Colonic mucosa (tissue), 4 donors: ENCODE measurements around the gene KLF1. TPM values are rescaled to one million over a fixed set of nuclear protein-coding genes. Genes with fewer than 3 reads are reported as not detected.

Experiments
- DNase-seq: peaks from one replicate; pipeline ENCODE4 v3.0.0-alpha.2; 2020
- H3K27ac ChIP-seq: fragments of 200-600 bp; one replicate; pipeline ENCODE4 v1.8.0; 2021
- H3K27me3 ChIP-seq: fragments of 200-600 bp; one replicate; pipeline ENCODE4 v1.8.0; 2021
- H3K36me3 ChIP-seq: fragments of 200-600 bp; one replicate; pipeline ENCODE4 v1.8.0; 2021
- H3K4me1 ChIP-seq: fragments of 200-600 bp; one replicate; pipeline ENCODE4 v1.8.0; 2021; ENCODE audit warnings: mild to moderate bottlenecking
- H3K4me3 ChIP-seq: fragments of 200-600 bp; one replicate; pipeline ENCODE4 v1.8.0; 2021
- H3K9ac ChIP-seq, 2 donors: one replicate each; pipeline ENCODE4 v1.7.0; 2013; ENCODE audit warnings: control low read depth in 2 of 2, low read depth in 2 of 2, low read length in 2 of 2
- H3K9me3 ChIP-seq: fragments of 200-600 bp; one replicate; pipeline ENCODE4 v1.8.0; 2021
- CTCF ChIP-seq: fragments of 200-600 bp; IDR thresholded peaks from one replicate; pipeline ENCODE4 v1.8.0; 2022; ENCODE audit warnings: antibody characterized with exemption, mild to moderate bottlenecking
- intact Hi-C: fragments of 100-400 bp; cut with DNase I; formaldehyde crosslinking; loops from one replicate; pipeline ENCODE4 v1.14.1; 2022
- total RNA-seq, 2 donors: library from RNA; stranded (reverse); fragmentation: NEBNext Ultra II Directional in 1 of 2; extraction: Animal tissue kit (Norgen Biotek cat#: 25700) in 1 of 2; gene quantifications; one replicate each; pipeline ENCODE4 v1.2.1, GENCODE V29; 2021
- donor health status: healthy.
- donor health status: DM: no; HTN: no; CAD: no.
- donor health status: DM: no; HTN: no; CAD: no.

The KLF1 gene
- total RNA-seq, result under 1 TPM in 1 of 2 donors, not detected in 1; 0.25 TPM

GRCh38 chr19:12886969-12887747, at the start of gene KLF1:
Gene KLF1 (minus strand): TSS chr19:12887201. CDS start chr19:12887140, 61 bp downstream.
- no peak for DNase-seq
- H3K27ac ChIP-seq, result no peak within 1 kb of the TSS
- H3K36me3 ChIP-seq, result no peaks in the 10 kb centered on the region
- peaks cover 6% of the 10 kb centered on the region for H3K4me1 ChIP-seq
- H3K27me3 ChIP-seq, result no peaks in the 10 kb centered on the region
- no peak for TF ChIP-seq CTCF
- no peaks in the 10 kb centered on the region for H3K9me3 ChIP-seq
- H3K4me3 ChIP-seq, result peak within 1 kb of the TSS; percentile 50
- peak within 1 kb of the TSS; percentile 14 to 66 for H3K9ac ChIP-seq
- intact Hi-C loops, result loop anchor here (5.0 kb wide), 1 partner anchor 75 kb away; no protein-coding TSS in a partner anchor

- Histone ChIP-seq H3K27me3 (no peaks in the 10 kb centered on the region), H3K27ac (no peak overlapping the region), H3K9ac (no peak overlapping the region), H3K36me3 (peaks cover 14% of the 10 kb centered on the region), H3K4me3 (no peak overlapping the region), H3K9me3 (no peaks in the 10 kb centered on the region), H3K4me1 (peaks cover 25% of the 10 kb centered on the region)
- no peak for TF ChIP-seq CTCF
- intact Hi-C loops, result no loop called here
- no peak for DNase-seq
Observed at GRCh38 chr19:12936582-12936981, 49.6 kb upstream of the KLF1 start.

DNA sequence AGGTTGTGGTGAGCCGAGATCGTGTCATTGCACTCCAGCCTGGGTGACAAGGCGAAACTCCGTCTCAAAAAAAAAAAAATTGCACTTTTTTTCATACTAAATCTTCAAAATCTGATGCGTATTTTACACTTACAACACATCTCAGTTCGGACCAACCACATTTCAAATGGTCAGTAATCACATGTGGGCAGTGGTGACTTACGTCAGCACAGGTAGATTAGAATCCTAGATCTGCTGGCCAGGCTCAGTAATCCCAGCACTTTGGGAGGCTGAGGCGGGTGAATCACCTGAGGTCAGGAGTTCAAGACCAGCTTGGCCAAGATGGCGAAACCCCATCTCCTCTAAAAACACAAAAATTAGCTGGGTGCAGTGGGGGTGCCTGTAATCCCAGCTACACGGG, 48.1 kb upstream of the KLF1 start:
- intact Hi-C loops, result no loop called here
- Histone ChIP-seq H3K4me1 (peaks cover 14% of the 10 kb centered on the region), H3K36me3 (peaks cover 2% of the 10 kb centered on the region), H3K27ac (no peak overlapping the region), H3K4me3 (no peak overlapping the region), H3K9me3 (no peaks in the 10 kb centered on the region), H3K9ac (no peak overlapping the region), H3K27me3 (no peaks in the 10 kb centered on the region)
- DNase-seq, result no peak
- no peak for TF ChIP-seq CTCF

DNA sequence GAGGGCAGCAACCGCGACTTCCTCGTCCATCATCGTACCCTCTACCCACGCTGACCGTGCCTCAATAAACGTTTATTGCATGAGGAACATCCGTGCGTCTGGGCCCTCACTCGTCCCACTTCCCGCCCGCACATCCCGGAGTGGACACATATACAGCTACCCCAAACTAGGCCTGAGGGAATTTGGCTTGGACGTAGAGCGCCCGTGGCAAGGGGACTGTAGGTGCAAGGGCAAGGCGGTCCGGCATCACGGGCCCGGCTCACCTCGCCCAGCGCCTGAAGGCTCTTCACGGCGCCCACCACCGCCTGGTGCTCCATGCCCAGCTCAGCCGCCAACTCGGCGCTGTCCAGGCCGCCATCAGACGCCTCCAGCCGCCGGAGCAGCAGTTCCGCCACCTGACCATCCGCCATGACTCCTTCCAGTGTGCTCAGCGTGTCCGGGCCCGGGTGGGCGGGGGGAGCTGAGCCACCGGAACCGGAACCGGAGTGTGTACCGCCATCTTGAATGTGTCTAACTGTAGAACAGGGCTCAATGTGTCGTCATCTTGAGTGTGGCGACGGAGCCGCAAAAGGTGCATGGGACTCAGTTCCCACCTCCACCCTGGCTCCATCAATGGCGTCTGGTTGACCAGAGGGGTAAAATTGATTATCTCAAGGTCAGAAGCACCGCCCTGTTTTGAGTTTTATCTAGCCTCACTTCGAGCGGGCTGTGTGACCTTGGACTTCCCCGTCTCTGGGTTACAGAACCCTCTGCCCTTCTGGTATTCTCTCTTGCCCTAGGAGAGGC, 46.5 kb upstream of the KLF1 start, which contains the start of gene FARSA:
FARSA (minus strand) TSS at position 425 of the 786 bp plus-strand sequence; CDS start at position 410, 15 bp downstream.
- Histone ChIP-seq H3K27ac (peak within 1 kb of the TSS; percentile 34), H3K27me3 (no peaks in the 10 kb centered on the region), H3K4me3 (peak within 1 kb of the TSS; percentile 98), H3K9me3 (no peaks in the 10 kb centered on the region), H3K9ac (peak within 1 kb of the TSS; percentile 76 to 94), H3K36me3 (no peaks in the 10 kb centered on the region), H3K4me1 (peaks cover 10% of the 10 kb centered on the region)
- no peak for TF ChIP-seq CTCF
- DNase-seq, result peak; percentile 95
- intact Hi-C loops, result no loop called here

DNA sequence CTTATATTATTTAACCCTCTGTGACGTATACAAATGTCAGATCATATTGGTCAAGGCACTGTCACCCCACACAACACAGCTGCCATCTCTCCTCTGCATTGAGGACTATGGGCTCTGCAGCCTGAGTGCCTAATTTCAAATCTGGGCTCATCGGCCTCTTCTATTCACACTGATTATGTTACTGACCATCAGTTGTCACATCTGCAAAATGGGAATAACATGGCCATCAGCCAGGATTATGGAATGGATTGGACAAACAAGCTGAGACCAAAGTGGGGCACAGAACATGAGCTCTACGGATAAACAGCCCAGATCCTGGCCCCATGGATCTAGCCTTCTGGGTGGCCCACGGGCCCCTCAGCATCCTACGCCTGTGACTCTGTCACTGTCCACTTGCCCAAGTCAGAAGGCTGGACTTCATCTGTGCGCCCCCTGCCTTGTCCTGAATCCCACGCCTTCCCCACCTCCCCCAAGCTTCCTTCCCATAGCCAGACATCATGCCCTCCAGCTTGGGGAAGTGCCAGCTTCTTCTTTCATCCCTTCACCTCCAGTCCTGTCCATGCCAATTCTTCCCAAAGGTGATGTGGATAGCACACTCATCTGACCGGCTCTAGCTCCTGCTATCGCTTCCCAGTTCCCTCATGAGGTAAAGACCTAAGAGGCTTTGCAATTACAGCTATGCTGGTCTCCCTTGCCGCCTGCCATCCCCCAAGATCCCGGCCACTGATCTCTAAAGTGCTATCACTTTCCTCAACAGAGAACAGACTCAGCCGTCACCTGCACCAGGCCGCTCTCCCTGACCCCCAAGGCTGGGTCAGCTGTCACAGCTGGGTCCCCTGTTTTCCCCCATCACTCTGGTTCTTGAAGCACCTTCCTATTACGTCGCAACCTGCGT, 45.6 kb upstream of the KLF1 start:
- Histone ChIP-seq H3K9ac (peak overlapping the region; percentile 76 to 94), H3K27ac (peak overlapping the region; percentile 34), H3K9me3 (no peaks in the 10 kb centered on the region), H3K36me3 (no peaks in the 10 kb centered on the region), H3K4me1 (peaks cover 8% of the 10 kb centered on the region), H3K4me3 (peak overlapping the region; percentile 98), H3K27me3 (no peaks in the 10 kb centered on the region)
- intact Hi-C loops, result no loop called here
- TF ChIP-seq CTCF, result no peak
- DNase-seq, result peak; percentile 29
